Measurements from ENCODE around the gene MAGI1.

The MAGI1 gene

GRCh38 chr3:65343736-65344135 lies 695.0 kb downstream of the MAGI1 start:
- TF ChIP-seq, protein P1, sequence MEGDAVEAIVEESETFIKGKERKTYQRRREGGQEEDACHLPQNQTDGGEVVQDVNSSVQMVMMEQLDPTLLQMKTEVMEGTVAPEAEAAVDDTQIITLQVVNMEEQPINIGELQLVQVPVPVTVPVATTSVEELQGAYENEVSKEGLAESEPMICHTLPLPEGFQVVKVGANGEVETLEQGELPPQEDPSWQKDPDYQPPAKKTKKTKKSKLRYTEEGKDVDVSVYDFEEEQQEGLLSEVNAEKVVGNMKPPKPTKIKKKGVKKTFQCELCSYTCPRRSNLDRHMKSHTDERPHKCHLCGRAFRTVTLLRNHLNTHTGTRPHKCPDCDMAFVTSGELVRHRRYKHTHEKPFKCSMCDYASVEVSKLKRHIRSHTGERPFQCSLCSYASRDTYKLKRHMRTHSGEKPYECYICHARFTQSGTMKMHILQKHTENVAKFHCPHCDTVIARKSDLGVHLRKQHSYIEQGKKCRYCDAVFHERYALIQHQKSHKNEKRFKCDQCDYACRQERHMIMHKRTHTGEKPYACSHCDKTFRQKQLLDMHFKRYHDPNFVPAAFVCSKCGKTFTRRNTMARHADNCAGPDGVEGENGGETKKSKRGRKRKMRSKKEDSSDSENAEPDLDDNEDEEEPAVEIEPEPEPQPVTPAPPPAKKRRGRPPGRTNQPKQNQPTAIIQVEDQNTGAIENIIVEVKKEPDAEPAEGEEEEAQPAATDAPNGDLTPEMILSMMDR (conservative IDR thresholded peaks at IDR 0.05; ENCODE audit: low read depth, low read length), result no peak
- DNase-seq (ENCODE audit: low read depth), result no peak
- no peak overlapping the region for H3K4me3 ChIP-seq (ENCODE audit: low read length)

- TF ChIP-seq, protein P1 (conservative IDR thresholded peaks at IDR 0.05; ENCODE audit: low read depth, low read length), result no peak
- no peak for DNase-seq (ENCODE audit: low read depth)
- H3K4me3 ChIP-seq (ENCODE audit: low read length), result no peak overlapping the region
Measured at GRCh38 chr3:65343026-65343425, 695.7 kb downstream of the MAGI1 start.

DNA sequence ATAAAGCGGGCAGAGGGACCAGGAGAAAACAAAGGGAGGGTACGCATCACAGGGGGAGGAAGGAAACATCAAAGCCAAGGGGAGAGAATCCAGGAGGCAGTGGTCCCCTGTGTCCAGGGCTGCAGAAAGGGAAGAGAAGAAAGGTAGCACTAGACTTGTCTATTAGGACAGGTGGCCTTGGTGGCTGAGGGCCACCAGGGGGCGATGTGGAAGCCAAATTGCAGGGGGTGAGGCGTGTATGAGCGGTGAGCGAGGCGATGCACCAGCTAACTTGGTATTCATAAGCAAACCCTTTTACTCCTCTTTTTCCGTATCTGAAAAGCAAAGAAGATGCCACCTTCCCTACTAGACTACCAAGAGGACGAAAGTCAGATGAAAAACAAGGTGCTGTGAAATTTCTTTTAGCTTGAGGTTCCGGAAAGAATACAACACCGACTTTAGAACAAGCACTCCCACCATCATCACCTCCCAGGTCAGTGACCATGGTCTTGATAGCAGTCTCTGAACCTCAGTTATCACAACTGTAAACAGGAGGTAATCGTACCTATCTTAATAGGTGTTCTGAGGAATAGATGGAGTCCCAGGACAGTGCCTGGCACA lies 696.5 kb downstream of the MAGI1 start:
- no peak overlapping the region for H3K4me3 ChIP-seq (ENCODE audit: low read length)
- TF ChIP-seq, protein P1 (conservative IDR thresholded peaks at IDR 0.05; ENCODE audit: low read depth, low read length), result peak; percentile 71
- DNase-seq (ENCODE audit: low read depth), result no peak

DNA sequence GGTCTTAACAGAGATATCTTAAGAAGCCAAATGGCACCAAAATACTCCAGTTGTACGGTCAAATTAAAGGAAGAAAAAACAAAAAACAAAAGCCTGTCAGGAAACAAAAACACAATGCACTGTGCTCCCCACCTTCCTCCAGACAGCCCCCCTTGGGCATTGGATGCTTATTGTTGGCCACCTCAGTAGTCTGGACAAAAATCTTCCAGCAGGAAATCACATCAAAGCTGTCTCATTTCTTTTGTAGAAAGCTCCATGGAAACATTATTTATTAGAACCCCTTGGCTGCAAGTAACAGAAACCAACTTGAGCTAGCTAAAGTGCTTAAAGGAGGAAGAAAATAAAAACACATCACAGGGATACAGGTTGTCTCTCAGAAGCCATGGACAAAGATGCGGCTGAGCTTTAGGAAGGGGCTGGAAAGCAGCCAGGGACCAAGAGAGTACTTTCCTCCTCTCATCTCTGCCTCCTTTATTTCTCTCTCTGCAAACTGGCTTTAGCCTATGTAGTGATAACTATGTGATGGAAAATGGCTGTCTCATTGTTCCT lies 699.5 kb downstream of the MAGI1 start:
- H3K4me3 ChIP-seq (ENCODE audit: low read length), result no peak overlapping the region
- no peak for DNase-seq (ENCODE audit: low read depth)
- TF ChIP-seq, protein P1 (conservative IDR thresholded peaks at IDR 0.05; ENCODE audit: low read depth, low read length), result no peak

DNA sequence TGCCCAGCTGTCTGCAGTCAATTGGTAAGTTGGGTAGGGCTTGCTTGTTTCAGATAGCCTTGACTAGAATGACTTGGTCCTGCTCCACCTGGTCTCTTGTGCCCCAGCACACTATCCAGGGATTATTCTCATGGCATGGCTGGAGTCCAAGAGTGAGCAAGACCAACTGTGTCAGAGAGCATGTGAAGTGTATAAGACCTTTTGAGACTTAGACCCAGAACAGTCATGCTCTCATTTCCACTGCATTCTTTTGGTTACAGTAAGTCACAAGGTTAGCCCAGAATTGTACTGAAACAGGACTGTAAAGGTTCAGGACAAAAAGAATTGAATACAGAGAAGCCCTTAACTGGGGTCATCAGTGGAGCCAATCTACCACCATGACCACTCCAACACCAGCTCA lies 700.1 kb downstream of the MAGI1 start:
- peak; percentile 91 for DNase-seq (ENCODE audit: low read depth)
- TF ChIP-seq, protein P1 (conservative IDR thresholded peaks at IDR 0.05; ENCODE audit: low read depth, low read length), result no peak
- H3K4me3 ChIP-seq (ENCODE audit: low read length), result no peak overlapping the region

- no peak overlapping the region for H3K4me3 ChIP-seq (ENCODE audit: low read length)
- TF ChIP-seq, protein P1 (conservative IDR thresholded peaks at IDR 0.05; ENCODE audit: low read depth, low read length), result no peak
- no peak for DNase-seq (ENCODE audit: low read depth)
Measured at GRCh38 chr3:65335587-65335986, 703.1 kb downstream of the MAGI1 start.

- TF ChIP-seq, protein P1 (conservative IDR thresholded peaks at IDR 0.05; ENCODE audit: low read depth, low read length), result peak; percentile 42
- peak; percentile 14 for DNase-seq (ENCODE audit: low read depth)
- no peak overlapping the region for H3K4me3 ChIP-seq (ENCODE audit: low read length)
Measured at GRCh38 chr3:65334045-65334665, 704.6 kb downstream of the MAGI1 start.
